GM19468 (cell line): ENCODE data around the gene MYO1A.
"Not testable (repeated sequence)": the region's sequence is repeated elsewhere in the genome, so short reads cannot be mapped to it uniquely, and the experiment has no call there.

Experiments used
- ATAC-seq: cut with Tn5 transposase; IDR thresholded peaks from one replicate; pipeline ENCODE4 v1.9.1; 2021; ENCODE audit warnings: mild to moderate bottlenecking, moderate library complexity, moderate number of reproducible peaks; ENCODE audit not compliant: unreplicated experiment; ENCODE audit errors: extremely low read depth

MYO1A gene

DNA sequence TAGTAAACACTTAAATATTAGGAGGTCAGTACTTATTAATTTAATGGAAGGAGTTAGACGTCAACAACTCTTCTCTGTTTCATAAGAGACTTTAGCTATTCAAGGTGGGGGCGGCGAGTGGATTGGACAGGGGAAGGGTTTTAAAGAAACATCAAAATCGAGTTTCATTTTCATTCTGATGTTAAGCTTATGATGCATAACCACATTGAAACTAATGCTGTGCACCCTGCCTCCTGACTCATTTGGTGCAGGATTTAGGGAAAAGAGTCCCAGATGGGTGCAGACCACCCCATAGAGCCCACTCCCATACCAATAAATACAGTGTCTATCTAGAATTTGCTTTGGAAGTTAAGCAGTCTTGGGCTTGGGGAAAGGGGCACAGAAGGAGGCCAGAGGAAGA, 50.9 kb downstream of the MYO1A start:
- ATAC-seq, result no peak

- no peak for ATAC-seq
These were observed 51.6 kb downstream of the MYO1A start for GRCh38 chr12:56998316-56998715.

- no peak for ATAC-seq
These were observed 53.0 kb downstream of the MYO1A start for GRCh38 chr12:56996793-56997545.

DNA sequence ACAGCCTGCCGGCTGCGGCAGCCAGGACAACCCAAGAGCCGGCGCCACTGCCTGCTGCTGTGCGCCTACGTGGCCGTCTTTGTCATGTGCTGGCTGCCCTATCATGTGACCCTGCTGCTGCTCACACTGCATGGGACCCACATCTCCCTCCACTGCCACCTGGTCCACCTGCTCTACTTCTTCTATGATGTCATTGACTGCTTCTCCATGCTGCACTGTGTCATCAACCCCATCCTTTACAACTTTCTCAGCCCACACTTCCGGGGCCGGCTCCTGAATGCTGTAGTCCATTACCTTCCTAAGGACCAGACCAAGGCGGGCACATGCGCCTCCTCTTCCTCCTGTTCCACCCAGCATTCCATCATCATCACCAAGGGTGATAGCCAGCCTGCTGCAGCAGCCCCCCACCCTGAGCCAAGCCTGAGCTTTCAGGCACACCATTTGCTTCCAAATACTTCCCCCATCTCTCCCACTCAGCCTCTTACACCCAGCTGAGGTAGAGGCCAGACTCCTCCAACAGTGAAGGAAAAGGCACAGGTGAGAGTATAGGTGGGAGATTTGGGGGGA, 53.9 kb downstream of the MYO1A start:
- no peak for ATAC-seq

- ATAC-seq, result no peak
These were observed 54.6 kb downstream of the MYO1A start for GRCh38 chr12:56995201-56995929.

DNA sequence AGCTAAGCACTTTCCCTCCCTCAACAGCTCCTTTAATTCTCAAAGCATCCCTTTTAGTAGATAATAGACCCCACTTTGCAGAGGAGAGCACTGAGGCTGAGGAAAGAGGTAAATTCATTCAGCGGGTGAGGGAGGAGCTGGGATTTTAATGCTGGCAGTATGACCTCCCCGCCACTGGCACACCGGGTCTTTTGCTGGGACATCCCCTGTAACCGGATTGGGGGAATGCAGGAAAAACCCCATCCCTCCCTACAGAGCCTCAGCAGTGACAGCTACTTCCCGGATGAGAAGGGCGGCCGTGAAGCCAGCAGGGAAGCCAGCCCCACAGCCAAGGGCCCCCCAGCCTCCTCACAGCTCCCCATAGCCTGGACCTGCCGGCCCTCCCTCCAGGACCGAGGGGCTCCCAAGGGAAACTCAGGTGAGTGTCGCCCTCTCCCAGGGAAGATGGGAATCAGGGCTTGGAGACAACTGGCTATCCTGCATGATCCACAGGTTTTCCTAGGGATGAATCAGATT, 55.6 kb downstream of the MYO1A start:
- ATAC-seq, result no peak

- no peak for ATAC-seq
These were observed 56.6 kb downstream of the MYO1A start for GRCh38 chr12:56993346-56993745.

DNA sequence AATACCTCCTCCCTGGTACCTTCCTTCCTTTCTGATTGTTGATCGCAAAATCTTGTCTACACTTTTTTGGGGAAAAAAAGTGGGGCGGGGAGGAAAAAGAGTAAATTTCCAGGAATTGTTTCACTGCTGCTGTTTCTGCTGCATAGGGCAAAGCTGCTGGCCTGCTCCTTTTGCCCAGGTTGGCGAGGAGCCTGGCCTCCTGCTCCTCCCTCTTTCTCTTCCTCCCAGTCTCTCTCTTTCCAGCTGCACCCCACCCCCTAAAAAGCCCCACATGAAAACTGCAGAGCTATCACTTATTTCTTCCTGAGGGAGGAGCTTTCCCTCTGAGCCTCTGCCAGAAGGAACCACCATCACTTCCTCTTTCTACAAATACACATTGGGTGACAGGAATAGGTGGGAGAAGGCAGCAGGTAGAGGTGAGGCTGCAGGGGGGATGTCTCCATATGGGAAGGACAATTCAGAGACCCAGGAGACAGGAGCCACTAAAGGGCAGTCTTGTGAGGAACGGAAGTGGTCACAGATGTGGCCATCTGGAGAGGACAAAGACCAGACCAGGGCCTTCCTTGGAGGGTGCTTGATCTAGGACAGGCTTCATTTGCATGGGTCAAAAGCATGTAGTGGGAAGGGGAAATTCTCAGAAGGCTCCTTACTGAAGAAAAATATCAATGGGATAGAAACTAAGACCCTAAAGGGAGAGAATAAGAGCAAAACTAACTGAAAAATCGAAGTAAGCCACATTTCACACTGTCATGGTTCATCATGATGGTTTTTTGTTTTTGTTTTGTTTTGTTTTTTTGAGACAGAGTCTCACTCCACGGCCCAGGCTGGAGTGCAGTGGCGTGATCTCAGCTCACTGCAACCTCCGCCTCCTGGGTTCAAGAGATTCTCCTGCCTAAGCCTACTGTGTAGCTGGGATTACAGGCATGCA, 58.3 kb downstream of the MYO1A start:
- no peak for ATAC-seq

GRCh38 chr12:56990648-56991318, 59.1 kb downstream of the MYO1A start:
- no peak for ATAC-seq

- no peak for ATAC-seq
These were observed 59.9 kb downstream of the MYO1A start for GRCh38 chr12:56989861-56990610.

- no peak for ATAC-seq
These were observed 61.7 kb downstream of the MYO1A start for GRCh38 chr12:56988207-56988739.

GRCh38 chr12:56987551-56988053, 62.3 kb downstream of the MYO1A start:
- ATAC-seq, result no peak

DNA sequence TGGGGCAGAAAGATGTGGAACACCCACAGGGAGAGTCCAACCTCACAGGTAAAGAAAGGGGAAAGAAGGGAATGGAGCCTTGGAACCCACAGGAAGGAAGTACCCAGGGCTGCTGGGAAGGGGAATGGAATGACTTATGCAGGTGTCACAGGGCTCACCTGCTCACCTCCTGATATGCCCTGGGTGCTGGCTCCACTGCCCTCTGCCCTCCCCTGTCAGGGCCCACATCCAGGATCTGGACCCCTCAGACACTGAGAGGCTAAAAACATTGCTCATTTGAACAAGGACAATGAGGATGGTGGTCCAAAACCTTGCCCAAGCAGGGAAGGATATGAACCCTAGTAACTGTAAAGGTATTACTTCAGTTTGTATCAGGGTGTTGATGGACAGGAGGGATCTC, 62.9 kb downstream of the MYO1A start:
- no peak for ATAC-seq

DNA sequence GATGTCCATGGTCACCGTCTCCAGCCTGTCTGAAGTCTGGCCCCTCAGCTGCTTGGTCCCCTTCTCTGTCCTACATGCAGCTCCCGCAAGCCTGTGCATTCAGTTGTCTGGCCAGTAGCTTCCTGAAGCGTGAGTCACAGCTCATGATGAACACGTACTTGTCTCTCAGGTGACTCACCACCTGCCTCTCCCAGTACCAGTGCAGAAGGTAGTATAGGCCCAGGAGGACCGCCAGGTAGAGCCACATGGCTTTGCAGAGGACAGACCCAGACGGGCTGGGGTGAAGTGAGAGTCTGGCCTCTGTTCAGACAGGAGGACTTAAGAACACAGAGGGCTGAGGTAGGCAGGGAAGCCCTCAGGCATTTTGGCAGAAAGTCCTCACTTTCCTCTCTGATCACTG, 64.2 kb downstream of the MYO1A start:
- ATAC-seq, result not testable (repeated sequence)

DNA sequence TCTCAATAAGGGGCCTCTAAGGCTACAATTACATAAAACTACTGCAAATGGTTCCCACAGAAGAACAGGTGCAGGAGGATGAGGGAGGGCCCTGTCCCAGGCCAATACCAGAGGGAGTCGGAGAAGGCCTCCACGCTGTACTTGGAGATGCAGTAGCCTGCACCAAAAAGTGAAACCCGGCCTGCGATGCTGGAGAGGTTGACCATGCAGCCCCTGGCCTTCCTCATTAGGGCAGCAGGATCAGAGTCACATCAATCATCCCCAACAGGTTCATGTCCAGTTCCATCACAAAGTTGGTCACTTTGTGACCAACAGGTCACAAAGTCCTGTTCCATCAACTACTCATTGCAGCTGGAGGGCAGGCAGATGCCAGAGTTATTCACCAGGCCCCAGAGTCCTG, 66.5 kb downstream of the MYO1A start:
- ATAC-seq, result no peak

GRCh38 chr12:56982578-56983236, 67.2 kb downstream of the MYO1A start:
- ATAC-seq, result not testable (repeated sequence)

GRCh38 chr12:56980941-56981530, 68.9 kb downstream of the MYO1A start:
- ATAC-seq, result no peak

DNA sequence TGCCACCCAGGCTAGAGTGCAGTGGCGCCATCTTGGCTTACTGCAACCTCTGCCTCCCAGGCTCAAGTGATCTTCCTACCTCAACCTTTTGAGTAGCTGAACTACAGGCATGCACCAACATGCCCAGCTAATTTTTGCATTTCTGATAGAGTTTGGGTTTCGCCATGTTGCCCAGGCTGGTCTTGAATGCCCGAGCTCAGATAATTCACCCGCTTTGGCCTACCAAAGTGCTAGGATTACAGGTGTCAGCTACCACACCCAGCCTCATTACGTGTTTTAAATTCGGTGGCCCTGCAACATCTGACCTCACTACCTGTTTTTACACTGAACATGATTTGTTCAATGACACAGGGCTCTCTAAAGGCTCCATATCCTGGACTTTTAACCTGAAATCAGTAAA, 69.7 kb downstream of the MYO1A start:
- ATAC-seq, result no peak
